OCI-LY3 (cell line): ENCODE data around the gene CLMP.

ENCODE experiments used
- H2AFZ ChIP-seq: fragments of 200-600, 300-600 bp; shearing (Covaris generic); 2 replicates; pipeline ENCODE4 v1.6.0; 2014; ENCODE audit warnings: antibody characterized with exemption, low read depth, low read length
- H3K27ac ChIP-seq: fragments of 200-600, 300-600 bp; sonication (generic); 2 replicates; pipeline ENCODE4 v1.5.1; 2014; ENCODE audit warnings: mild to moderate bottlenecking, low read length, moderate library complexity, mixed read lengths
- H3K27me3 ChIP-seq: fragments of 200-600, 300-600 bp; sonication (generic); 2 replicates; pipeline ENCODE4 v1.6.1; 2014; ENCODE audit warnings: low read depth, low read length, mixed read lengths
- H3K36me3 ChIP-seq: fragments of 200-600, 300-600 bp; sonication (generic); replicated peaks from 2 replicates; pipeline ENCODE3; 2014; ENCODE audit warnings: low read depth, low read length, mixed read lengths
- H3K4me1 ChIP-seq: fragments of 300-600, 200-600 bp; sonication (generic); 2 replicates; pipeline ENCODE4 v1.6.1; 2014; ENCODE audit warnings: low read length, mixed read lengths
- H3K4me2 ChIP-seq: fragments of 200-600, 300-600 bp; sonication (generic); 2 replicates; pipeline ENCODE4 v1.6.1; 2014; ENCODE audit warnings: low read length, mixed read lengths
- H3K4me3 ChIP-seq: fragments of 300-600, 200-600 bp; sonication (generic); 2 replicates; pipeline ENCODE4 v1.5.1; 2014; ENCODE audit warnings: antibody characterized with exemption, mild to moderate bottlenecking, low read length, moderate library complexity
- H3K79me2 ChIP-seq: fragments of 300-600, 200-600 bp; shearing (Covaris generic); 2 replicates; pipeline ENCODE4 v1.6.1; 2014; ENCODE audit warnings: mild to moderate bottlenecking, low read length, mixed read lengths
- H3K9ac ChIP-seq: fragments of 300-600, 200-600 bp; shearing (Covaris generic); 2 replicates; pipeline ENCODE4 v1.6.0; 2014; ENCODE audit warnings: mild to moderate bottlenecking, low read length, moderate library complexity
- H3K9me3 ChIP-seq: fragments of 200-600, 300-600 bp; shearing (Covaris generic); 2 replicates; pipeline ENCODE4 v1.6.1; 2014; ENCODE audit warnings: low read length, mixed read lengths; ENCODE audit not compliant: insufficient read depth
- H4K20me1 ChIP-seq: fragments of 200-600, 300-600 bp; sonication (generic); 2 replicates; pipeline ENCODE4 v1.6.1; 2016; ENCODE audit warnings: low read length, mixed read lengths; ENCODE audit not compliant: insufficient read depth
- EZH2phosphoT487 ChIP-seq: fragments of 200-600 bp; shearing (Covaris generic); IDR thresholded peaks from 2 replicates; pipeline ENCODE4 v1.6.1; 2018; ENCODE audit warnings: antibody characterized with exemption, mixed run types, low read depth
- TF ChIP-seq, protein P1 (sequence below): fragments of 200-600, 300-600 bp; sonication (generic); IDR thresholded peaks from 2 replicates; pipeline ENCODE4 v1.5.1; 2014; ENCODE audit warnings: antibody characterized with exemption, low read length, low read depth

The CLMP gene

DNA sequence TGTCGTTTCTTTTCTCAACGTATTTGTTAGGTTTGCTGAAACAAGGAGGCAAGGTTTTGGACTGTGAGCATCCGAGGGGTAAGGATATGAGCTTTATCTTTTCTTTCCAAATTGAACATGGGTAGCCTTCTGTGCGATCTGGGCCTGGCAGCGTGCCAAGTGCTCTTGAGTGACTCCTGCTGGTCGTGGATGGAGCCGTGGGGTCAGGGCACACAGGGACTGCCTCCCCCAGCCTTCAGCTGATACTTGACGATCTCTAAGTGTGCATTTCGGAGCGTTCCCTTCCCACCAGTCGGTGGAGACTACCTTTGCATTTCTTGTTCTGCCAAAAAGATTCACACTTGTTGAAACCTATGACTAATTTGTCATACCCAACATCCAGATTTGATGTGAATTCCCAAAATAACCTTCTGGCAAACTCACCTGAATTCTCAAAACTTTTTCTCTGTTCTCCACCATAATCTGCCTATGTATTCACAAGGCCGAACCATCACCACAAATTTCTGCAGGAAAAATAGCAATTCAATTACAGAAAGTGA is 40.1 kb upstream of the CLMP start:
- TF ChIP-seq, protein P1, sequence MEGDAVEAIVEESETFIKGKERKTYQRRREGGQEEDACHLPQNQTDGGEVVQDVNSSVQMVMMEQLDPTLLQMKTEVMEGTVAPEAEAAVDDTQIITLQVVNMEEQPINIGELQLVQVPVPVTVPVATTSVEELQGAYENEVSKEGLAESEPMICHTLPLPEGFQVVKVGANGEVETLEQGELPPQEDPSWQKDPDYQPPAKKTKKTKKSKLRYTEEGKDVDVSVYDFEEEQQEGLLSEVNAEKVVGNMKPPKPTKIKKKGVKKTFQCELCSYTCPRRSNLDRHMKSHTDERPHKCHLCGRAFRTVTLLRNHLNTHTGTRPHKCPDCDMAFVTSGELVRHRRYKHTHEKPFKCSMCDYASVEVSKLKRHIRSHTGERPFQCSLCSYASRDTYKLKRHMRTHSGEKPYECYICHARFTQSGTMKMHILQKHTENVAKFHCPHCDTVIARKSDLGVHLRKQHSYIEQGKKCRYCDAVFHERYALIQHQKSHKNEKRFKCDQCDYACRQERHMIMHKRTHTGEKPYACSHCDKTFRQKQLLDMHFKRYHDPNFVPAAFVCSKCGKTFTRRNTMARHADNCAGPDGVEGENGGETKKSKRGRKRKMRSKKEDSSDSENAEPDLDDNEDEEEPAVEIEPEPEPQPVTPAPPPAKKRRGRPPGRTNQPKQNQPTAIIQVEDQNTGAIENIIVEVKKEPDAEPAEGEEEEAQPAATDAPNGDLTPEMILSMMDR, result peak; percentile 35
- no peak for TF ChIP-seq EZH2phosphoT487
- Histone ChIP-seq H3K9me3 (no peaks in the 10 kb centered on the region), H3K4me2 (no peak overlapping the region), H3K79me2 (no peaks in the 10 kb centered on the region), H3K4me3 (no peak overlapping the region), H4K20me1 (no peaks in the 10 kb centered on the region), H3K27me3 (peaks cover 13% of the 10 kb centered on the region), H3K27ac (no peak overlapping the region), H3K4me1 (peaks cover 4% of the 10 kb centered on the region; the same call in 1 of the 2 replicates), H3K9ac (no peak overlapping the region), H2AFZ (no peak overlapping the region), H3K36me3 (no peaks in the 10 kb centered on the region)

GRCh38 chr11:123233975-123234334 is 38.9 kb upstream of the CLMP start:
- Histone ChIP-seq H3K27ac (no peak overlapping the region), H3K36me3 (no peaks in the 10 kb centered on the region), H3K4me1 (peaks cover 4% of the 10 kb centered on the region; the same call in 1 of the 2 replicates), H4K20me1 (no peaks in the 10 kb centered on the region), H3K9me3 (no peaks in the 10 kb centered on the region), H3K4me3 (no peak overlapping the region), H2AFZ (no peak overlapping the region), H3K27me3 (peaks cover 16% of the 10 kb centered on the region), H3K4me2 (no peak overlapping the region), H3K79me2 (no peaks in the 10 kb centered on the region), H3K9ac (no peak overlapping the region)
- TF ChIP-seq, protein P1, result no peak
- TF ChIP-seq EZH2phosphoT487, result no peak

GRCh38 chr11:123233280-123233974 is 38.4 kb upstream of the CLMP start:
- no peak for TF ChIP-seq EZH2phosphoT487
- TF ChIP-seq, protein P1, result no peak
- Histone ChIP-seq H3K79me2 (no peaks in the 10 kb centered on the region), H3K27ac (no peak overlapping the region), H3K9me3 (no peaks in the 10 kb centered on the region), H3K4me1 (peaks cover 4% of the 10 kb centered on the region; the same call in 1 of the 2 replicates), H3K4me3 (no peak overlapping the region), H3K27me3 (peaks cover 16% of the 10 kb centered on the region), H4K20me1 (no peaks in the 10 kb centered on the region), H2AFZ (no peak overlapping the region), H3K4me2 (no peak overlapping the region), H3K36me3 (no peaks in the 10 kb centered on the region), H3K9ac (no peak overlapping the region)

DNA sequence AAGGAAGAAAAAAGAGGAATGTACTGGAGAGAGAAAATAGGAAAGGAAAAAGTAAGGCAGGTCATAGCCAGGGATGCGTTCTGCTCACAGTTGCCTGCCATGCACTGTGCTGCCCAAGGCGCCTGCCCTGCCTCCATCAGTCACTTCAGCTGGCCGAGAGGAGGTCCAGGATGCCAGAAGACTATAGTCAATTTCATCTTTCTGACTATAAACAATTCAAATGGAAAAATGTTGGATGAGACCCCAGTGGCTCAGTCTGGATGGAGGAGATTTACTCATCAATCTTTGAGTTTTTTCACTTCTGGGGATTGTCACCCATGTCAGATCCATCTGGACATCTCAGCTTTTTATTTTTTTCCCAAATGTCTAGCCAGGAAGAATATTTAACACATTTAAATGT is 36.7 kb upstream of the CLMP start:
- Histone ChIP-seq H3K36me3 (no peaks in the 10 kb centered on the region), H3K4me3 (no peak overlapping the region), H3K9me3 (no peaks in the 10 kb centered on the region), H4K20me1 (no peaks in the 10 kb centered on the region), H2AFZ (no peak overlapping the region), H3K79me2 (no peaks in the 10 kb centered on the region), H3K27ac (no peak overlapping the region), H3K4me2 (no peak overlapping the region), H3K9ac (no peak overlapping the region), H3K4me1 (peaks cover 4% of the 10 kb centered on the region; the same call in 1 of the 2 replicates), H3K27me3 (peaks cover 16% of the 10 kb centered on the region)
- TF ChIP-seq EZH2phosphoT487, result no peak
- TF ChIP-seq, protein P1, result no peak
